Prostate gland (tissue), 2 donors: Measurements from ENCODE around the gene ADRA2B. TPM values are rescaled to one million over a fixed set of nuclear protein-coding genes. Genes with fewer than 3 reads are reported as not detected.

Source experiments
- DNase-seq: peaks from one replicate; pipeline ENCODE4 v3.0.0-alpha.2; 2019; ENCODE audit warnings: low spot score
- H3K27ac ChIP-seq, 2 donors: fragments of 200-600 bp; sonication (generic); 2 replicates each; pipeline ENCODE4 v1.5.1; 2017 to 2019
- H3K27me3 ChIP-seq: fragments of 200-600 bp; sonication (generic); replicated peaks from 2 replicates; pipeline ENCODE4 v1.5.1; 2019; ENCODE audit not compliant: insufficient read depth
- H3K36me3 ChIP-seq, 2 donors: fragments of 200-600 bp; sonication (generic); 1 replicate in 1 of 2; 2 replicates in 1 of 2; pipeline versions ENCODE4 v1.5.1 to v1.8.1; 2017 to 2019
- H3K4me1 ChIP-seq: fragments of 200-600 bp; sonication (generic); replicated peaks from 2 replicates; pipeline ENCODE4 v1.5.1; 2019
- H3K4me3 ChIP-seq, 2 donors: fragments of 200-600 bp; sonication (generic); 2 replicates each; pipeline ENCODE4 v1.5.1; 2017 to 2019
- H3K9me3 ChIP-seq: fragments of 200-600 bp; sonication (generic); 2 replicates; pipeline ENCODE4 v1.5.1; 2017
- CTCF ChIP-seq, 4 experiments: fragments of 200-600 bp in 2 of 4; fragments of 450-650 bp in 2 of 4; sonication (generic) in 2 of 4; IDR thresholded peaks; 1 replicate in 3 of 4; 2 replicates in 1 of 4; pipeline ENCODE4 v1.5.1; 2016 to 2019; ENCODE audit warnings: antibody characterized with exemption in 4 of 4, mild to moderate bottlenecking in 2 of 4, moderate library complexity in 2 of 4
- POLR2A ChIP-seq: fragments of 450-650 bp; IDR thresholded peaks from one replicate; pipeline ENCODE4 v1.6.1; 2016; ENCODE audit warnings: antibody characterized with exemption, mild to moderate bottlenecking
- POLR2AphosphoS5 ChIP-seq: sonication (generic); formaldehyde crosslinking; IDR thresholded peaks from one replicate; pipeline ENCODE4 v1.6.1; 2017; ENCODE audit warnings: antibody characterized with exemption
- WGBS: methylation state at CpG from one replicate; pipeline ENCODE4 v1.1.5; 2018; 5-methylcytosine and 5-hydroxymethylcytosine counted together
- intact Hi-C: fragments of 100-400 bp; cut with DNase I; formaldehyde crosslinking; loops from one replicate; pipeline ENCODE4 v1.14.2; 2022
- total RNA-seq, 2 donors: library from RNA; depleted of rRNA; stranded (reverse); fragments of >200 nt; gene quantifications; one replicate each; pipeline ENCODE4 v1.1.0, GENCODE V29; 2016

Gene ADRA2B
- total RNA-seq, 2 donors from 2014 or later, result 0.23 to 5.0 TPM

- TF ChIP-seq CTCF (IDR thresholded peaks at IDR 0.05) (no peak), POLR2AphosphoS5 (no peak), POLR2A (no peak)
- H3K36me3 ChIP-seq, result no peaks in the 10 kb centered on the region
- no peak overlapping the region for H3K27ac ChIP-seq
- H3K4me3 ChIP-seq, result no peak overlapping the region
- intact Hi-C loops, result no loop called here
- no peaks in the 10 kb centered on the region for H3K4me1 ChIP-seq
- H3K27me3 ChIP-seq, result no peaks in the 10 kb centered on the region
- no peak for DNase-seq
- H3K9me3 ChIP-seq, result no peaks in the 10 kb centered on the region
- 48% methylated on average over 3 of the region's 5 CpGs for WGBS
Measured at GRCh38 chr2:96108151-96108540, 8.2 kb downstream of the ADRA2B start.

- DNase-seq, result no peak
- H3K27ac ChIP-seq, result no peak overlapping the region
- TF ChIP-seq POLR2AphosphoS5 (no peak), POLR2A (no peak)
- intact Hi-C loops, result no loop called here
- H3K4me3 ChIP-seq, result no peak overlapping the region
- H3K36me3 ChIP-seq, result no peaks in the 10 kb centered on the region
- H3K4me1 ChIP-seq, result no peaks in the 10 kb centered on the region
- H3K9me3 ChIP-seq, result no peaks in the 10 kb centered on the region
- H3K27me3 ChIP-seq, result no peaks in the 10 kb centered on the region
- 91% methylated on average over 3 of the region's 3 CpGs for WGBS
Measured at GRCh38 chr2:96107708-96108065, 8.7 kb downstream of the ADRA2B start.

GRCh38 chr2:96106991-96107707, 9.2 kb downstream of the ADRA2B start:
- no peak overlapping the region for H3K4me3 ChIP-seq
- no peaks in the 10 kb centered on the region for H3K36me3 ChIP-seq
- TF ChIP-seq POLR2AphosphoS5 (no peak), POLR2A (no peak), CTCF (IDR thresholded peaks at IDR 0.05) (no peak)
- no peaks in the 10 kb centered on the region for H3K27me3 ChIP-seq
- H3K4me1 ChIP-seq, result no peaks in the 10 kb centered on the region
- no peak overlapping the region for H3K27ac ChIP-seq
- DNase-seq, result no peak
- no peaks in the 10 kb centered on the region for H3K9me3 ChIP-seq
- WGBS, result 71% methylated on average over 9 of the region's 9 CpGs
- intact Hi-C loops, result no loop called here

GRCh38 chr2:96105994-96106715, 10.2 kb downstream of the ADRA2B start:
- no peaks in the 10 kb centered on the region for H3K27me3 ChIP-seq
- 98% methylated on average over 8 of the region's 8 CpGs for WGBS
- H3K4me3 ChIP-seq, result no peak overlapping the region
- TF ChIP-seq CTCF (IDR thresholded peaks at IDR 0.05) (no peak), POLR2A (no peak), POLR2AphosphoS5 (no peak)
- no peaks in the 10 kb centered on the region for H3K36me3 ChIP-seq
- no peak for DNase-seq
- intact Hi-C loops, result no loop called here
- H3K4me1 ChIP-seq, result no peaks in the 10 kb centered on the region
- H3K9me3 ChIP-seq, result no peaks in the 10 kb centered on the region
- H3K27ac ChIP-seq, result no peak overlapping the region

GRCh38 chr2:96105152-96105915, 11.0 kb downstream of the ADRA2B start:
- intact Hi-C loops, result no loop called here
- Histone ChIP-seq H3K27me3 (no peaks in the 10 kb centered on the region), H3K36me3 (no peaks in the 10 kb centered on the region), H3K9me3 (no peaks in the 10 kb centered on the region), H3K4me1 (no peaks in the 10 kb centered on the region), H3K27ac (no peak overlapping the region), H3K4me3 (no peak overlapping the region)
- WGBS, result 100% methylated on average over 3 of the region's 3 CpGs
- DNase-seq, result no peak
- TF ChIP-seq CTCF (IDR thresholded peaks at IDR 0.05), result no peak
- TF ChIP-seq POLR2A, result no peak
- TF ChIP-seq POLR2AphosphoS5, result no peak
